Mucosa of descending colon (tissue), 3 donors: ENCODE data around the gene STRIP2. TPM values are rescaled to one million over a fixed set of nuclear protein-coding genes. Genes with fewer than 3 reads are reported as not detected.

Experiments
- ATAC-seq: fragments of 200-7000 bp; cut with Tn5 transposase; one replicate; pipeline ENCODE4 v1.9.1; 2020; ENCODE audit warnings: mild to moderate bottlenecking, moderate library complexity
- DNase-seq, 3 donors: peaks; one replicate each; pipeline ENCODE4 v3.0.0-alpha.2; 2020
- H3K36me3 ChIP-seq: fragments of 200-600 bp; one replicate; pipeline ENCODE4 v1.8.0; 2021; ENCODE audit warnings: low read depth, mild to moderate bottlenecking
- H3K4me1 ChIP-seq: fragments of 200-600 bp; one replicate; pipeline ENCODE4 v1.8.0; 2021; ENCODE audit warnings: low read depth, mild to moderate bottlenecking
- H3K4me3 ChIP-seq: fragments of 200-600 bp; one replicate; pipeline ENCODE4 v1.8.0; 2021; ENCODE audit warnings: mild to moderate bottlenecking
- H3K9me3 ChIP-seq: fragments of 200-600 bp; one replicate; pipeline ENCODE4 v1.8.0; 2021; ENCODE audit warnings: mild to moderate bottlenecking
- CTCF ChIP-seq: fragments of 200-600 bp; IDR thresholded peaks from one replicate; pipeline ENCODE4 v1.8.0; 2022; ENCODE audit warnings: antibody characterized with exemption, mild to moderate bottlenecking
- intact Hi-C, 2 donors: fragments of 100-400 bp; cut with DNase I in 1 of 2; cut with micrococcal nuclease in 1 of 2; formaldehyde crosslinking; loops; one replicate each; pipeline versions ENCODE4 v1.11.0 to v1.11.1; 2022; cut with DNase I, micrococcal nuclease
- total RNA-seq, 3 donors: library from RNA; stranded (reverse); fragmentation: NEBNext Ultra II Directional in 2 of 3; extraction: Animal tissue kit (Norgen Biotek cat#: 25700) in 2 of 3; gene quantifications; one replicate each; pipeline versions ENCODE4 v1.2.1 to v1.2.4, GENCODE V29; 2021 to 2023
- donor health status: DM: no; HTN: no; CAD: no; lungs with moderate emphysema.
- donor health status: DM: no; HTN: no; CAD: no.
- donor health status: DM: no; HTN: yes; CAD: no.

The STRIP2 gene
- total RNA-seq, 3 donors from 2014 or later, result 0.09 to 1.3 (median 1.3) TPM

DNA sequence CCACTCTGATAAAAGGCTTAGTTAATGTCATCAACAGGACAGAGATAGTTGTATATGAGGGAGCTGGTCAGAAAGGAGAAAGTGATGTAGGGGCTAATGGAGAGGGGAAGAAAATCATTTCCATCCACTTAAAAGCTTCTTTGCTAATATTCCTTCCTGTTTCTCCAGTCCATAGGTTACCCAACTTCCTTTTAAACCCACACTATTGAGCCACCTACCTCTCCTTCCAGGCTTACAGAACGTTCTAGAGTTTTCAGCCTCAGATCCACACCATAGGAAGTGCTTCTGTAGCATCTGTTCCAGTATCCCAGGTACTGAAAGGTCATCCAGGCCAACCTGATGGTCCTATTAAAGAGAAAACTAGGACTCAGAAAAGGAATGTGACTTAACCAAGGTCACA is 28.2 kb downstream of the STRIP2 start:
- ATAC-seq, result no peak
- TF ChIP-seq CTCF, result no peak

GRCh38 chr7:129464194-129464593 is 30.0 kb downstream of the STRIP2 start:
- Histone ChIP-seq H3K36me3 (no peaks in the 10 kb centered on the region), H3K9me3 (no peaks in the 10 kb centered on the region), H3K4me3 (no peak overlapping the region), H3K4me1 (no peaks in the 10 kb centered on the region)
- ATAC-seq (no peak), DNase-seq (no peak)
- TF ChIP-seq CTCF, result no peak
- intact Hi-C loops, result no loop called here

More for the DNA sequence above, 28.2 kb downstream of the STRIP2 start:
- Histone ChIP-seq H3K4me1 (no peaks in the 10 kb centered on the region), H3K36me3 (no peaks in the 10 kb centered on the region), H3K4me3 (no peak overlapping the region), H3K9me3 (no peaks in the 10 kb centered on the region)
- DNase-seq, result no peak
- intact Hi-C loops, result no loop called here

GRCh38 chr7:129465080-129465479 is 30.8 kb downstream of the STRIP2 start:
- intact Hi-C loops, result no loop called here
- H3K4me3 ChIP-seq, result no peak overlapping the region
- no peaks in the 10 kb centered on the region for H3K4me1 ChIP-seq
- no peak for ATAC-seq
- no peak for TF ChIP-seq CTCF
- no peaks in the 10 kb centered on the region for H3K9me3 ChIP-seq
- H3K36me3 ChIP-seq, result no peaks in the 10 kb centered on the region
- DNase-seq, result no peak

- Histone ChIP-seq H3K9me3 (no peaks in the 10 kb centered on the region), H3K4me3 (no peak overlapping the region), H3K4me1 (no peaks in the 10 kb centered on the region), H3K36me3 (no peaks in the 10 kb centered on the region)
- ATAC-seq (no peak), DNase-seq (no peak)
- intact Hi-C loops, result no loop called here
- no peak for TF ChIP-seq CTCF
Observed at GRCh38 chr7:129466796-129467195, 32.6 kb downstream of the STRIP2 start.

DNA sequence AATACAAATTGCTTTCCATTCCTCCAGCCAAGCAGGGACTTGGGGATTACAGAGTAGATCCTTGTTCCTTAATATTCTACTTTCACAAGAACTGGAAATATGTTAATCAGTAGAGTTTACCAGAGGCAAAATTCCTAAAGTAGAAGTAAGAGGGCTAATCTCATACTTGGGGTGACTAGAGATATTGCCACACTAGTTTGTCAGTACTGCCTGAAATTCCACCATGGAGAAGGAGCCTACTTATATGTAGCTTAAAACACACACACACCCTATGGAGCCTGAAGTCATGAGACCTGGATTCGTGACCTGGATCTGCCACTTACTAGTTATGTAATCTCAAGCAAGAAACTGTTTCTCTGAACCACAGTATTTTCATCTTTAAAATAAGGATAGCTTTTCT is 33.9 kb downstream of the STRIP2 start:
- DNase-seq, result no peak
- no peaks in the 10 kb centered on the region for H3K36me3 ChIP-seq
- intact Hi-C loops, result no loop called here
- no peaks in the 10 kb centered on the region for H3K9me3 ChIP-seq
- no peaks in the 10 kb centered on the region for H3K4me1 ChIP-seq
- TF ChIP-seq CTCF, result no peak
- no peak for ATAC-seq
- H3K4me3 ChIP-seq, result no peak overlapping the region

- no peaks in the 10 kb centered on the region for H3K4me1 ChIP-seq
- no peak for TF ChIP-seq CTCF
- H3K4me3 ChIP-seq, result no peak overlapping the region
- no peaks in the 10 kb centered on the region for H3K36me3 ChIP-seq
- no peak for DNase-seq
- no peaks in the 10 kb centered on the region for H3K9me3 ChIP-seq
- intact Hi-C loops, result no loop called here
- ATAC-seq, result no peak
Observed at GRCh38 chr7:129468547-129468946, 34.3 kb downstream of the STRIP2 start.
